GM12872 (cell line): ENCODE data around the gene PRRG2.

Source experiments
- TF ChIP-seq, protein P1 (sequence below): IDR thresholded peaks from 3 replicates; pipeline ENCODE4 v1.5.1; 2011; ENCODE audit warnings: low read depth, mild to moderate bottlenecking, low read length, moderate library complexity; ENCODE audit not compliant: insufficient read depth

Gene PRRG2

DNA sequence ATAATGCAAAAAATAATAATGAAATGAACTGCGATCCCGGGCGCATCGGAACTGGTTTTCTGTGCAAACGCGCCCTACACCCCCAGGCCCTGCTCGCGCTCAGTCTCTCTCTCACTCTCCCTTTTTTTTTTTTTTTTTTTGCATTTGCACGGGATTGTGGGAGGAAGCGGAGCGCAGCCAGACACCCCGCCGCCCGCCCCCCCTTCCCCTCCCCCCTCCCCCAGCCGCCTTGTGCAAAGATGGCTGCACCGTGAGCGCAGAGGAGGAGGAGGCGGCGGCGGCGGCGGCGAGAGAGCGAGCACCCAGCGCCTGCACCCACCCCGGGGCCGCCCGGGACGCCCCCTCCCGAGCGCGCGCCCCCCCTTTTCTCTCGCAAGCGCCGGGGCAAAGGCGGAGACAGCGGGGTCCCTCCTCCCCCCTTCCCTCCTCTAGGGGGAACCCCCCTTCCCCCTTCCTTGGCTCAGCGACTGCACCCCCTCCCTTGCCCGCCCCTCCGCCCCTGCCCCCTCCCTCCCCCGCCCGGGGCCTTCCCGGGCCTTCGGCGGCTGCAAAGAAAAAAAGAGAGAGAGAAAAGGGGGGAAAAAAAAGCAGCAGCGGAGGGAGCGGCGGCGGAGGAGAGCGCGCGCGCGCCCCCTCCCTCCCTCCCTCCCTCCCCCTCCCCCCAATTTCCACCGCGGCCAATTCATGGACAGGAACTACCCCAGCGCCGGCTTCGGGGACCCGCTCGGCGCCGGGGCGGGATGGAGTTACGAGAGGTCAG, 10.0 kb downstream of the PRRG2 start, which contains the start of gene PRR12:
PRR12 (plus strand) TSS at position 212 of the 760 bp plus-strand sequence; CDS start at position 685, 473 bp downstream.
- TF ChIP-seq, protein P1, sequence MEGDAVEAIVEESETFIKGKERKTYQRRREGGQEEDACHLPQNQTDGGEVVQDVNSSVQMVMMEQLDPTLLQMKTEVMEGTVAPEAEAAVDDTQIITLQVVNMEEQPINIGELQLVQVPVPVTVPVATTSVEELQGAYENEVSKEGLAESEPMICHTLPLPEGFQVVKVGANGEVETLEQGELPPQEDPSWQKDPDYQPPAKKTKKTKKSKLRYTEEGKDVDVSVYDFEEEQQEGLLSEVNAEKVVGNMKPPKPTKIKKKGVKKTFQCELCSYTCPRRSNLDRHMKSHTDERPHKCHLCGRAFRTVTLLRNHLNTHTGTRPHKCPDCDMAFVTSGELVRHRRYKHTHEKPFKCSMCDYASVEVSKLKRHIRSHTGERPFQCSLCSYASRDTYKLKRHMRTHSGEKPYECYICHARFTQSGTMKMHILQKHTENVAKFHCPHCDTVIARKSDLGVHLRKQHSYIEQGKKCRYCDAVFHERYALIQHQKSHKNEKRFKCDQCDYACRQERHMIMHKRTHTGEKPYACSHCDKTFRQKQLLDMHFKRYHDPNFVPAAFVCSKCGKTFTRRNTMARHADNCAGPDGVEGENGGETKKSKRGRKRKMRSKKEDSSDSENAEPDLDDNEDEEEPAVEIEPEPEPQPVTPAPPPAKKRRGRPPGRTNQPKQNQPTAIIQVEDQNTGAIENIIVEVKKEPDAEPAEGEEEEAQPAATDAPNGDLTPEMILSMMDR: no peak

DNA sequence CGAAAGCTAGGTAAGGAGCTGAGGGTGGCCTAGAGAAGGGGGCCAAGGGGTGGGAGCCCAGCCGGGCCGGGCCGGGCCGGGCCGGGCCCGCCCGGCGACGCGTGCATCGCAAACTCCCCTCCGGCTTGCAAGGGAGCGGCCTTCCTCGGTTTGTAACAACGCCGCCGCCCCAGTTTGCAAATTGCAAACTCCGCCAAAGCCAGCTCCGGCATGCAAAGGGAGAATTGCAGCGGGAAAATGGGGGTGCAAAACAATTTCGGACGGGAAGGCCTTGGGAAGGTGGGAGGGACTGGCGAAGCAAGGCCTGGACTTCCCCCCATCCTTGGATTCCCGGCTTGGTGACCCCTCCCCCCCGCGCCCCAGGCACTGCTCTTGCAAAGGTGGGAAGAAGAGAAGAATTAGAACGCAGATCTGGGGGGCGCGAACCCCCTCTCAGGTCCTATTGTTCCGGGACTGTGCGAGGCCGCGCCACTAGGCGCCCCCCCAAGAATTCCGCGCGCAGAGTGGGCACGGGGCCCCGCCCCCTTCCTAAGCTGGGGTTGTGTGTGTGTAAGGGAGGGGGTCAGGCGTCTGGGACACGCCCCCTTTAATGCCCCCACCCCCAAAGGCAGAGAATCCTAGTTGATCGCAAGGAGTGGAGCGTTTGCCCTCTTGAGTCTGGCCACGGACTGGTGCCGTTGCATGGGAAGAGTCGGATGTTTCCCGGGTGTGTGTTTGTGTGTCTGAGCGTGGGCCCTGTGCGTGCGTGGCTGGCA, 10.8 kb downstream of the PRRG2 start:
- TF ChIP-seq, protein P1: no peak

DNA sequence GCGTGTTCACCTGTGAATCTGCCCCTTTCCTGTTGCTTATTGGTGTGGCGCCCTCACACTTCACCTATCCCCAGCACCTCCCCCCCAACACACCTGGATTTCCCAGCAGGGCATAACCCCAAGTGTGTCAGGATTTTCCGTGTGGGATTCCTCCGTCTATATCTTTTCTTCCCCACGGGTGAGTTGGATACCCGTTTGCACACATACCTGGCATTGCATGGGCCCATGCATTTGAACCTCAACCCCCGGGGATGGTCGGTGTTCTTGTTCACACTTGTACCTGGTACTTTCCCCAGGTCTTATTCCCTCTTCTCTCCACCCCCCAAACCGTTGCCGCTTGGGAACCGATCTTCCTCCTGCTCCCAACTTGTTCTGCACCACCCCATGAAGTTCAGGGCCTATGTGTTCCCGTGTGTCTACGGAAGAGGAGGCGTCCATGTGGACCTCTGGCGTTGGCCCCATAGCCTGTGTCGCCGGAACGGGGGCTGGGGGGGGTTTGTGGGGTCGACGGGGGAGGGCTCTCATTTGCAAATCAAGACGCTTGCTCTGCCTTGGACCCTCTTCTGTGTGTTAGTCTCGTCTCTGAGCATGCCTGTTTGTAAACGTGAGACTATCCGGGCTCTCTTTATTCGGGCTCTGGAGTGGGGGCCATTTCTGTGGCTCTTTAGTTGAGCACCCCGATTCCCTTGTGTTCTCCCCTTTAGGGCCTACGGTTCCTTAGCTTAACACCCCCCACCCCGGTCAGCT, 11.5 kb downstream of the PRRG2 start:
- TF ChIP-seq, protein P1: no peak

DNA sequence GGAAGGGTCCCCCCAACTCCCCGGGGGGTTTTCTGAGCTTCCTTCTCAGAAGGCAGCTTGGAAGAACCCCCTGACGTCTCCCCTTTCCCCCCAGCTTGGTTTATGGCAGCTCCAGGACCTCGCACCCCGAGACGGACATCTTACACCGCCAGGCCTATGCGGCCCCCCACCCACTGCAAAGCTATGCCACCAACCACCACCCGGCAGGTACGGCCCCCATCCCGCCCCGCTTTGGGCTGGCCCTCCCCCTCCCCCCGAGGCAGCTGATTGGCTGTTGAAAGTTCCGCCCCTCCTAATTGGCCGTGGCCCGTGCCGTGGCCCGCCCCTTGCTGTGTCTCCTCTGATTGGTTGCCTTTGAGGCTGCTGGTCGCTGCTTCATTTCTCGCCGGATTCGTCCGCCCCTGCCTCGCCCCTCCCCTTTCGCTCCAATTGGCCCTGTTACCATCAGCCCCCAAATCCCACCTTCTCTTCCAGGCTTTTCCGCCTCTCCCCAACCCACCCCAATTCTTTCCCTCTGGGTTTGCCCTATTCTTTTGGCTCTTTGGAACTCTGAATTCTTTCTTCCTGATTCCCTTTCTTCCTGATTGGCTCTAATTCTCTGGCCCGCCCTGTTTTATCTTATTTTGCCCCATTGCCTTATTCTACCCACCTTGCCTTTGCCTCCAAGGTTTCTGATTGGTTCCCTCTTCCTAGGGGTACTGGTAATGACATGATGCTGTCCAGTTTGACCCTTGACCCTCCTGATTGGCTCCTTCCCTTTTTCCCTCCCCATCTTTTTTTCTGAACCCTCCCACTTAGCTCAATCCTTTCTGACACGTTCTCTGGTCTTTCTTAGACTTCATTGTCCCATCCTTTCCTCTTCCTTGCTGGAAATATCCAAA, 12.4 kb downstream of the PRRG2 start:
- TF ChIP-seq, protein P1: no peak

DNA sequence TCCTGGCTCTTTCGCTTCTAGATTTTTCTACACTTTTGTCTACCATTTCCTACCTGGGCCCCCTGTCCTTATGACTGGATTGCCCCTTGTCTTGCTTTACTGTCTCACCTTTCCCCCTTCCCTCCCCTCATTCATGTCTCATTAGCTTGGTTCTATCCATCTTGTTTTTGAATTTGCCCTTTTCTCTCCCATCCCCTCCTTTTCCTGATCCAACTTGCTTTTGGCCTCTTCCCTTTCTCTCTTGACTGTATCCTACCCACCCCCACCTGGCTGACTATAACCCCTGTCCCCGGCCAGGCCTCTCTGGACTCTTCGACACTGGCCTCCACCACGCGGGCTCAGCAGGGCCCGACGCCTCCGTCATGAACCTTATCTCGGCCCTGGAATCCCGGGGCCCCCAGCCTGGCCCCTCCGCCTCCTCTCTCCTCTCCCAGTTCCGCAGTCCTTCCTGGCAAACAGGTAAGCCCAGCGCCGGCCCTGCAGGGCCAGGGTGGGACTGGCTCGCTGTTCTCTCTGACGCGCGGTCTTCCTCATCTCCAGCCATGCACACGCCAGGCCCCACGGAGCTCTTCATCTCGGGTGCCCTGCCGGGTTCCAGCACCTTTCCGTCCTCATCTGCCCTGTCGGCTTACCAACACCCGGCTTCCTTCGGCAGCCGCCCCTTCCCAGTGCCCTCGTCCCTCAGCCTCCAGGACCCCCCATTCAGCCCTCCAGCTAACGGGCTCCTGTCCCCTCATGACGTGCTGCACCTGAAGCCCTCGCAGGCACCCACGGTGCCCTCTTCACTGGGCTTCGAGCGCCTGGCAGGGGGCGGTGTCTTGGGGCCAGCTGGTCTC, 13.3 kb downstream of the PRRG2 start:
- TF ChIP-seq, protein P1: no peak

DNA sequence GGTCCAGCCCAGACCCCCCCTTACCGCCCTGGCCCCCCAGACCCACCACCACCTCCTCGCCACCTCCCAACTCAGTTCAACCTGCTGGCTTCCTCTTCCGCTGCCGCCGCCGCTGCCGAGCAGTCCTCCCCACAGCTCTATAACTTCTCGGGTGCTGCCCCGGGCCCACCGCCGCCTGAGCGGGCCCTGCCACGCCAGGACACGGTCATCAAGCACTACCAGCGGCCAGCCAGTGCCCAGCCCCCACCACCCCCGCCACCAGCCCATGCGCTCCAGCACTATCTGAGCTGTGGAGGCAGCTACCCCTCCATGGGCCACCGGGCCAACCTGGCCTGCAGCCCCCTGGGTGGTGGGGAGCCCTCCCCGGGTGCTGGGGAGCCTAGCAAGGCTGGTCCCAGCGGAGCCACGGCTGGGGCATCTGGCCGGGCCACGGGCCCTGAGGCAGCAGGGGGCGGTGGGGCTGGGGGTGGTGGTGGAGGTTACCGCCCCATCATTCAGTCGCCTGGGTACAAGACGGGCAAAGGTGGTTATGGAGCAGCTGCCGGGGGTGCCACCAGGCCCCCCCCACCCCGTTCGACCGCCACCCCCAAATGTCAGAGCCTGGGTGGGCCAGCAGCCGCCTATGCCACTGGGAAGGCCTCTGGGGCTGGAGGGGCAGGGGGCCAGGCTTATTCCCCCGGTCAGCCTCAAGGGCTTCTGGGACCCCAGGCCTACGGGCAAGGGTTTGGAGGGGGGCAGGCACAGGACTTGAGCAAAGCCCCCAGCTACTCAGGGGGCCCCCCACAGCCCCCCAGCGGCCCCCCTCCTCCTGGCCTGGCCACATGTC, 14.1 kb downstream of the PRRG2 start:
- TF ChIP-seq, protein P1: no peak
